ENCODE data around the gene KIAA1210. TPM values are rescaled to one million over a fixed set of nuclear protein-coding genes. Genes with fewer than 3 reads are reported as not detected.

KIAA1210 gene
- total and polyA plus RNA-seq, 2 of the 8 experiments (the other 6 are each of a cell fraction or from before 2014, with no cell fraction given) = 0.02 TPM; not detected in 1

Other genes starting within 250 kb of the KIAA1210 start
- 0.11 TPM in 1 of 2 replicates, not detected in the other for gene LONRF3, start 153.2 kb downstream of the KIAA1210 start, total RNA-seq (2021; fragmentation: NEBNext Ultra II Directional; extraction: Animal tissue kit (Norgen Biotek cat#: 25700))
- 0.05 TPM in 1 of 2 replicates, not detected in the other for gene LONRF3, start 153.2 kb downstream of the KIAA1210 start, polyA plus RNA-seq (2011; rRNA removed)
- gene CT47C1, start 54.8 kb downstream of the KIAA1210 start, total RNA-seq (2021; fragmentation: NEBNext Ultra II Directional; extraction: Animal tissue kit (Norgen Biotek cat#: 25700)) = not detected in 2 replicates
- not detected in 2 replicates for gene CT47C1, start 54.8 kb downstream of the KIAA1210 start, polyA plus RNA-seq (2011; rRNA removed)
- gene PGRMC1, start 108.5 kb upstream of the KIAA1210 start, total RNA-seq (2021; fragmentation: NEBNext Ultra II Directional; extraction: Animal tissue kit (Norgen Biotek cat#: 25700)) = 237 and 248 TPM in 2 replicates
- 127 and 148 TPM in 2 replicates for gene PGRMC1, start 108.5 kb upstream of the KIAA1210 start, polyA plus RNA-seq (2011; rRNA removed)

Data from H1 (cell line).